H1 (cell line): ENCODE measurements around the gene KIF3B. TPM values are rescaled to one million over a fixed set of nuclear protein-coding genes. Genes with fewer than 3 reads are reported as not detected.

Source experiments
- CTCF ChIA-PET: fragments of 300-600 bp; sonication (Branson Sonifier 250); formaldehyde crosslinking; loops from one replicate; lab custom pipeline; 2021; ENCODE audit not compliant: partially characterized antibody; lab: Charles Lee
- POLR2A ChIA-PET: fragments of 300-600 bp; sonication (Branson Sonifier 250); formaldehyde crosslinking; loops from one replicate; lab custom pipeline; 2021; ENCODE audit warnings: inconsistent platforms; ENCODE audit not compliant: partially characterized antibody; lab: Charles Lee
- DNase-seq, 2 experiments: peaks; one replicate each; pipeline versions ENCODE4 v3.0.0 to v3.0.0-alpha.2; 2010 to 2022; ENCODE audit warnings: low spot score in 2 of 2, low read depth in 1 of 2, mixed read lengths in 1 of 2
- FAIRE-seq: peaks from 2 replicates; lab custom pipeline; 2011; peaks lifted over from hg19 to GRCh38; lab: Jason Lieb, UNC
- H2AFZ ChIP-seq: 2 replicates; pipeline ENCODE4 v1.8.1; 2012; ENCODE audit warnings: low read length, inconsistent platforms
- H2AK5ac ChIP-seq: 2 replicates; pipeline ENCODE4 v1.6.1; 2013; ENCODE audit warnings: low read depth, low read length
- H2BK120ac ChIP-seq: replicated peaks from 2 replicates; pipeline ENCODE3; 2013; ENCODE audit warnings: low read depth, low read length, inconsistent platforms
- H2BK12ac ChIP-seq: 2 replicates; pipeline ENCODE4 v1.6.1; 2013; ENCODE audit warnings: low read depth, low read length
- H2BK15ac ChIP-seq: 2 replicates; pipeline ENCODE4 v1.6.1; 2013; ENCODE audit warnings: low read length
- H2BK20ac ChIP-seq: 2 replicates; pipeline ENCODE4 v1.6.1; 2013; ENCODE audit warnings: low read length
- H2BK5ac ChIP-seq: 2 replicates; pipeline ENCODE4 v1.6.1; 2013; ENCODE audit warnings: low read depth, low read length
- H3K14ac ChIP-seq: 2 replicates; pipeline ENCODE4 v1.6.1; 2013; ENCODE audit warnings: inconsistent platforms; ENCODE audit not compliant: insufficient read length
- H3K18ac ChIP-seq: 2 replicates; pipeline ENCODE4 v1.6.1; 2013; ENCODE audit warnings: low read length; ENCODE audit errors: extremely low read depth
- H3K23ac ChIP-seq: 2 replicates; pipeline ENCODE4 v1.6.1; 2013; ENCODE audit warnings: inconsistent platforms; ENCODE audit not compliant: insufficient read length
- H3K23me2 ChIP-seq: 2 replicates; pipeline ENCODE4 v1.6.1; 2013; ENCODE audit warnings: low read depth, low read length
- H3K27ac ChIP-seq: 2 replicates; pipeline ENCODE4 v1.6.1; 2011; ENCODE audit warnings: low read depth, low read length, inconsistent platforms
- H3K27me3 ChIP-seq, 4 experiments: replicated peaks in 1 of 4; 1 replicate in 1 of 4; 2 replicates in 3 of 4; pipeline versions ENCODE4 v1.6.1 to v1.8.1; 2011 to 2013; ENCODE audit warnings: low read length in 3 of 4, mild to moderate bottlenecking in 3 of 4, inconsistent platforms in 2 of 4, mixed read lengths in 2 of 4, moderate library complexity in 1 of 4; ENCODE audit not compliant: control insufficient read depth in 3 of 4, insufficient read depth in 3 of 4; ENCODE audit errors: extremely low read depth in 1 of 4
- H3K36me3 ChIP-seq, 4 experiments: 2 replicates each; pipeline versions ENCODE4 v1.6.1 to v1.8.1; 2011 to 2013; ENCODE audit warnings: mild to moderate bottlenecking in 4 of 4, low read length in 3 of 4, moderate library complexity in 2 of 4, control low read depth in 1 of 4, inconsistent platforms in 1 of 4; ENCODE audit not compliant: insufficient read depth in 4 of 4, control insufficient read depth in 2 of 4
- H3K4ac ChIP-seq: replicated peaks from 2 replicates; pipeline ENCODE3; 2013; ENCODE audit warnings: low read length, low read depth, mixed read lengths, inconsistent platforms; ENCODE audit not compliant: insufficient read length
- H3K4me1 ChIP-seq, 4 experiments: replicated peaks in 1 of 4; 1 replicate in 1 of 4; 2 replicates in 3 of 4; pipeline versions ENCODE4 v1.6.1 to v1.8.1; 2011 to 2013; ENCODE audit warnings: low read length in 3 of 4, inconsistent platforms in 2 of 4, mixed read lengths in 1 of 4; ENCODE audit not compliant: insufficient read depth in 4 of 4, control insufficient read depth in 3 of 4
- H3K4me2 ChIP-seq, 2 experiments: 2 replicates each; pipeline versions ENCODE4 v1.6.1 to v1.8.1; 2011 to 2013; ENCODE audit warnings: low read depth in 2 of 2, low read length in 2 of 2, control low read depth in 1 of 2, inconsistent platforms in 1 of 2, mild to moderate bottlenecking in 1 of 2; ENCODE audit not compliant: insufficient read depth in 1 of 2
- H3K4me3 ChIP-seq, 4 experiments: fragments of 200-600, 300-600 bp in 1 of 4; sonication (generic), shearing (Covaris generic), sonication (Bioruptor Twin) in 1 of 4; 2 replicates each; pipeline versions ENCODE4 v1.5.1 to v1.8.1; 2011 to 2016; ENCODE audit warnings: low read length in 4 of 4, low read depth in 3 of 4, control low read depth in 2 of 4, inconsistent platforms in 2 of 4, mild to moderate bottlenecking in 2 of 4, mixed read lengths in 1 of 4, moderate library complexity in 1 of 4; ENCODE audit not compliant: insufficient read depth in 2 of 4; ENCODE audit errors: extremely low read depth in 1 of 4
- H3K56ac ChIP-seq: replicated peaks from 2 replicates; pipeline ENCODE3; 2013; ENCODE audit warnings: low read depth, mild to moderate bottlenecking, mixed read lengths, low read length, inconsistent platforms; ENCODE audit not compliant: insufficient read length
- H3K79me1 ChIP-seq: 2 replicates; pipeline ENCODE4 v1.6.1; 2013; ENCODE audit warnings: low read depth, low read length, control low read depth
- H3K79me2 ChIP-seq, 2 experiments: 2 replicates each; pipeline versions ENCODE4 v1.6.1 to v1.8.1; 2012 to 2013; ENCODE audit warnings: low read length in 2 of 2, mild to moderate bottlenecking in 2 of 2, inconsistent platforms in 1 of 2; ENCODE audit not compliant: insufficient read depth in 2 of 2, control insufficient read depth in 1 of 2
- H3K9ac ChIP-seq, 4 experiments: replicated peaks in 1 of 4; 1 replicate in 1 of 4; 2 replicates in 3 of 4; pipeline versions ENCODE4 v1.6.1 to v1.8.1; 2011 to 2013; ENCODE audit warnings: low read depth in 3 of 4, low read length in 3 of 4, control low read depth in 2 of 4, mild to moderate bottlenecking in 2 of 4, moderate library complexity in 2 of 4, inconsistent platforms in 1 of 4; ENCODE audit errors: extremely low read depth in 1 of 4
- H3K9me3 ChIP-seq, 2 experiments: 2 replicates each; pipeline versions ENCODE4 v1.6.1 to v1.8.1; 2012 to 2013; ENCODE audit warnings: mild to moderate bottlenecking in 2 of 2, moderate library complexity in 2 of 2, control low read depth in 1 of 2, inconsistent platforms in 1 of 2, low read depth in 1 of 2, low read length in 1 of 2, mixed read lengths in 1 of 2; ENCODE audit not compliant: insufficient read depth in 2 of 2
- H4K20me1 ChIP-seq, 2 experiments: replicated peaks in 1 of 2; 2 replicates each; pipeline versions ENCODE3 to v1.8.1; 2011 to 2013; ENCODE audit warnings: inconsistent platforms in 2 of 2, low read length in 2 of 2, mild to moderate bottlenecking in 1 of 2; ENCODE audit not compliant: insufficient read depth in 2 of 2, control insufficient read depth in 1 of 2
- H4K5ac ChIP-seq: 2 replicates; pipeline ENCODE4 v1.6.1; 2013; ENCODE audit warnings: low read length, low read depth, mixed read lengths, inconsistent platforms; ENCODE audit not compliant: insufficient read length
- H4K8ac ChIP-seq: 2 replicates; pipeline ENCODE4 v1.8.0; 2013; ENCODE audit warnings: mild to moderate bottlenecking, moderate library complexity, low read length, inconsistent platforms; ENCODE audit not compliant: insufficient read depth; ENCODE audit errors: extremely low read depth
- H4K91ac ChIP-seq: replicated peaks from 2 replicates; pipeline ENCODE3; 2013; ENCODE audit warnings: low read length, mixed read lengths, inconsistent platforms; ENCODE audit not compliant: insufficient read length
- BCL11A ChIP-seq, 2 experiments: IDR thresholded peaks; one replicate each; pipeline ENCODE4 v1.6.1; 2011; ENCODE audit warnings: low read depth in 2 of 2, low read length in 2 of 2, mild to moderate bottlenecking in 2 of 2
- EGR1 ChIP-seq: IDR thresholded peaks from 2 replicates; pipeline ENCODE4 v1.6.1; 2011; ENCODE audit warnings: low read depth, low read length, borderline replicate concordance
- JUND ChIP-seq: IDR thresholded peaks from 2 replicates; pipeline ENCODE4 v1.6.1; 2011; ENCODE audit warnings: mild to moderate bottlenecking, improper control_type of control experiment, low read length
- MAX ChIP-seq: IDR thresholded peaks from 2 replicates; pipeline ENCODE4 v1.6.1; 2012; ENCODE audit warnings: inconsistent platforms
- POU5F1 ChIP-seq: IDR thresholded peaks from 2 replicates; pipeline ENCODE4 v1.6.1; 2011; ENCODE audit warnings: low read depth, mild to moderate bottlenecking, low read length, moderate library complexity
- WGBS, 2 experiments: shearing (Covaris generic) in 1 of 2; methylation state at CpG; one replicate each; pipeline versions ENCODE4 v1.1.6 to v1.1.7; 2013 to 2015; ENCODE audit warnings: low lambda C conversion rate in 2 of 2, mixed read lengths in 2 of 2, inconsistent platforms in 1 of 2, low coverage in 1 of 2, missing lambda C conversion rate in 1 of 2; ENCODE audit not compliant: insufficient replicate concordance in 2 of 2, insufficient coverage in 1 of 2, insufficient read length in 1 of 2; ENCODE audit errors: extremely low coverage in 1 of 2, missing lambda C conversion rate in 1 of 2; 5-methylcytosine and 5-hydroxymethylcytosine counted together
- polyA plus RNA-seq, 7 experiments: library from polyadenylated mRNA; depleted of rRNA in 3 of 7; stranded (reverse) in 5 of 7; unstranded in 2 of 7; fragments of >200 nt in 5 of 7; fragments of 200-250 nt in 2 of 7; gene quantifications; 1 replicate in 5 of 7; 2 replicates in 1 of 7; 4 replicates in 1 of 7; pipeline versions ENCODE4 v1.2.1 to v1.2.3, GENCODE V29; 2011 to 2013; ENCODE audit warnings: missing spikeins in 2 of 7, mixed read lengths in 2 of 7
- total RNA-seq: library from RNA; stranded (reverse); fragmentation: NEBNext Ultra II Directional; extraction: Animal tissue kit (Norgen Biotek cat#: 25700); gene quantifications from 2 replicates; pipeline ENCODE4 v1.2.1, GENCODE V29; 2021

Gene KIF3B
- total and polyA plus RNA-seq, 2 of the 8 experiments (the other 6 are each of a cell fraction or from before 2014, with no cell fraction given) = 10.1 to 22.4 TPM

- H3K4ac ChIP-seq = no peak overlapping the region
- no peak overlapping the region for H3K56ac ChIP-seq
- H2AK5ac ChIP-seq = no peak overlapping the region
- no peaks in the 10 kb centered on the region for H3K27me3 ChIP-seq
- POLR2A ChIA-PET = interaction anchor here (1.7 kb wide), 1 partner anchor 16 kb away, joined by 3 read pairs; no protein-coding TSS in a partner anchor
- no peak for DNase-seq
- no peaks in the 10 kb centered on the region for H4K20me1 ChIP-seq
- H3K4me3 ChIP-seq = no peak overlapping the region
- no peak overlapping the region for H2BK20ac ChIP-seq
- no peak overlapping the region for H3K4me2 ChIP-seq
- no peak overlapping the region for H2AFZ ChIP-seq
- H3K36me3 ChIP-seq = no peaks in the 10 kb centered on the region
- H3K18ac ChIP-seq = no peak overlapping the region
- H3K14ac ChIP-seq = no peak overlapping the region
- H3K27ac ChIP-seq = no peak overlapping the region
- no peak for FAIRE-seq
- CTCF ChIA-PET = interaction anchor here (0.9 to 3.7 kb wide), 5 partner anchors 7 to 13 kb away, joined by 3 to 14 read pairs (median 6); no protein-coding TSS in a partner anchor
- WGBS, 2 experiments = 89% methylated on average over 11 of the region's 11 CpGs; no CpG with 5 or more reads in 1 of the 2 experiments
- H3K9ac ChIP-seq = no peak overlapping the region; a peak in 1 of 7 replicates
- no peak overlapping the region for H2BK120ac ChIP-seq
- H3K79me1 ChIP-seq = no peaks in the 10 kb centered on the region
- no peak overlapping the region for H2BK12ac ChIP-seq
- H3K23ac ChIP-seq = no peak overlapping the region
- no peaks in the 10 kb centered on the region for H3K23me2 ChIP-seq
- H3K79me2 ChIP-seq = no peaks in the 10 kb centered on the region
- H3K4me1 ChIP-seq = no peaks in the 10 kb centered on the region; a peak in 1 of 7 replicates
- no peaks in the 10 kb centered on the region for H3K9me3 ChIP-seq
- H2BK5ac ChIP-seq = no peak overlapping the region
- H4K91ac ChIP-seq = no peak overlapping the region
- no peak overlapping the region for H4K8ac ChIP-seq
- H2BK15ac ChIP-seq = no peak overlapping the region
- H4K5ac ChIP-seq = no peak overlapping the region
- TF ChIP-seq BCL11A (IDR thresholded peaks at IDR 0.05; ENCODE audit: low read depth in 2 of 2, low read length in 2 of 2) = no peak
- no peak for TF ChIP-seq POU5F1
- TF ChIP-seq JUND = no peak
- TF ChIP-seq EGR1 = no peak
- no peak for TF ChIP-seq MAX
Observed at GRCh38 chr20:32337937-32338661, 60.6 kb downstream of the KIF3B start.
